Measurements from ENCODE around the gene TRAM2.

TRAM2 gene

GRCh38 chr6:52526634-52527033 lies 50.2 kb downstream of the TRAM2 start:
- DNase-seq (ENCODE audit: low read depth): no peak
- TF ChIP-seq CTCF (IDR thresholded peaks at IDR 0.05; ENCODE audit: low read depth, low read length, missing control alignments): no peak
- H3K4me3 ChIP-seq (ENCODE audit: low read depth, low read length): no peak overlapping the region

GRCh38 chr6:52524918-52525317 lies 51.9 kb downstream of the TRAM2 start:
- no peak for TF ChIP-seq CTCF (IDR thresholded peaks at IDR 0.05; ENCODE audit: low read depth, low read length, missing control alignments)
- H3K4me3 ChIP-seq (ENCODE audit: low read depth, low read length): no peak overlapping the region
- DNase-seq (ENCODE audit: low read depth): no peak

GRCh38 chr6:52523378-52524142 lies 53.3 kb downstream of the TRAM2 start:
- no peak for DNase-seq (ENCODE audit: low read depth)
- TF ChIP-seq CTCF (IDR thresholded peaks at IDR 0.05; ENCODE audit: low read depth, low read length, missing control alignments): no peak

GRCh38 chr6:52522655-52523054 lies 54.2 kb downstream of the TRAM2 start:
- H3K4me3 ChIP-seq (ENCODE audit: low read depth, low read length): no peak overlapping the region
- no peak for TF ChIP-seq CTCF (IDR thresholded peaks at IDR 0.05; ENCODE audit: low read depth, low read length, missing control alignments)
- no peak for DNase-seq (ENCODE audit: low read depth)

More at GRCh38 chr6:52523378-52524142, 53.3 kb downstream of the TRAM2 start:
- no peak overlapping the region for H3K4me3 ChIP-seq (ENCODE audit: low read depth, low read length)

GRCh38 chr6:52522151-52522626 lies 54.7 kb downstream of the TRAM2 start:
- DNase-seq (ENCODE audit: low read depth): no peak
- no peak overlapping the region for H3K4me3 ChIP-seq (ENCODE audit: low read depth, low read length)

GRCh38 chr6:52519618-52520017 lies 57.2 kb downstream of the TRAM2 start:
- TF ChIP-seq CTCF (IDR thresholded peaks at IDR 0.05; ENCODE audit: low read depth, low read length, missing control alignments): no peak
- DNase-seq (ENCODE audit: low read depth): no peak
- H3K4me3 ChIP-seq (ENCODE audit: low read depth, low read length): no peak overlapping the region

More at GRCh38 chr6:52522151-52522626, 54.7 kb downstream of the TRAM2 start:
- no peak for TF ChIP-seq CTCF (IDR thresholded peaks at IDR 0.05; ENCODE audit: low read depth, low read length, missing control alignments)
